Measurements from ENCODE around the gene CKS1B.
A peak's percentile ranks its signal among the peaks of the same experiment; 100 is the strongest.

The CKS1B gene

GRCh38 chr1:155017946-155018316 lies 43.5 kb downstream of the CKS1B start:
- Histone ChIP-seq H3K4me3 (ENCODE audit: low read depth in 1 of 5, low read length in 5 of 5) (peak overlapping the region in 4 of 5 donors; percentile 51 to 62 (median 56)), H3K4me1 (ENCODE audit: control insufficient read depth in 5 of 5, insufficient read depth in 5 of 5, low read length in 5 of 5) (peaks cover 0 to 40% (median 32%) of the 10 kb centered on the region in 5 donors), H3K36me3 (ENCODE audit: control insufficient read depth in 5 of 5, insufficient read depth in 5 of 5, low read length in 5 of 5) (peaks cover 0 to 29% (median 21%) of the 10 kb centered on the region in 5 donors), H3K27me3 (ENCODE audit: control insufficient read depth in 5 of 5, insufficient read depth in 4 of 5, low read length in 5 of 5) (no peaks in the 10 kb centered on the region), H3K9ac (ENCODE audit: low read length in 5 of 5) (peak overlapping the region in 4 of 5 donors; percentile 58 to 77 (median 66)), H3K27ac (ENCODE audit: low read depth, low read length) (peak overlapping the region; percentile 96), H3K9me3 (ENCODE audit: control insufficient read depth in 5 of 5, low read length in 5 of 5) (no peaks in the 10 kb centered on the region)

DNA sequence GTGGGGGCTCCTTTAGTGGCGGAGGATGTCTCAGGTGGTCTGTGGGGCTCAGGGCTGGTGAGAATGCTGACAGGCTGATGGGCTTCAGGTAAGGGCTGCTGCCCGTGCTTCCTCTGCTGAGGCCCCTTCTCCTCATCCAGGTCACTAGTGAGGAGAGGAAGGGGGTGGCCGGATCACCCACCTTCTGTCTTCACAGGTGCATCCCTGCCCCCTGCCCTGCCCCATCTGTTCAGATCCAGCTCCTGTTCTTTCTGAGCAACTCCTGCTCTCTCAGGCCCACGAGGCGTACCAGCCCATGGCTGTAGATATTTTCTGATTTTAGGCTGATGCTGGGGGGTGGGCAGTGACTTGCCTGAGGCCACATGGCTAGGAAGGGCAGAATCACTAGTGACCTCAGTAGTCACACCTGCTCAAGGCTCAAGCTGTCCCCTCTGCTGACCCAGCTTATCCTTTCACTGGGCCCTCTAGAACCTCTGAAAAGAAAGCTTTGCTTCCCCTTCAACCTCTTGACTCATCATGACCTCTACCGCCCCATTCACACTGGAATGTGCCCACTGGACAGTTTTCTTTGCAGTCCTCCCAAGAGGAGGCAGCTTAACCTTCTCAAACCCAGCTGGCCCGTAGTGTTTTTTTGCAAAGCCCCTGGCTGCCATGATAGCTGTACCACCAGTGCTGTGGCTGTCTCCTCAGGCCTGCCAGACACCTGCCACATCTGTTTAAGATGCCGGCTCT lies 44.3 kb downstream of the CKS1B start:
- H3K27ac ChIP-seq (ENCODE audit: low read depth, low read length), result peak overlapping the region; percentile 96
- H3K27me3 ChIP-seq (ENCODE audit: control insufficient read depth in 5 of 5, insufficient read depth in 4 of 5, low read length in 5 of 5), result no peaks in the 10 kb centered on the region
- peak overlapping the region in 3 of 5 donors; percentile 43 to 66 (median 58) for H3K9ac ChIP-seq (ENCODE audit: low read length in 5 of 5)

DNA sequence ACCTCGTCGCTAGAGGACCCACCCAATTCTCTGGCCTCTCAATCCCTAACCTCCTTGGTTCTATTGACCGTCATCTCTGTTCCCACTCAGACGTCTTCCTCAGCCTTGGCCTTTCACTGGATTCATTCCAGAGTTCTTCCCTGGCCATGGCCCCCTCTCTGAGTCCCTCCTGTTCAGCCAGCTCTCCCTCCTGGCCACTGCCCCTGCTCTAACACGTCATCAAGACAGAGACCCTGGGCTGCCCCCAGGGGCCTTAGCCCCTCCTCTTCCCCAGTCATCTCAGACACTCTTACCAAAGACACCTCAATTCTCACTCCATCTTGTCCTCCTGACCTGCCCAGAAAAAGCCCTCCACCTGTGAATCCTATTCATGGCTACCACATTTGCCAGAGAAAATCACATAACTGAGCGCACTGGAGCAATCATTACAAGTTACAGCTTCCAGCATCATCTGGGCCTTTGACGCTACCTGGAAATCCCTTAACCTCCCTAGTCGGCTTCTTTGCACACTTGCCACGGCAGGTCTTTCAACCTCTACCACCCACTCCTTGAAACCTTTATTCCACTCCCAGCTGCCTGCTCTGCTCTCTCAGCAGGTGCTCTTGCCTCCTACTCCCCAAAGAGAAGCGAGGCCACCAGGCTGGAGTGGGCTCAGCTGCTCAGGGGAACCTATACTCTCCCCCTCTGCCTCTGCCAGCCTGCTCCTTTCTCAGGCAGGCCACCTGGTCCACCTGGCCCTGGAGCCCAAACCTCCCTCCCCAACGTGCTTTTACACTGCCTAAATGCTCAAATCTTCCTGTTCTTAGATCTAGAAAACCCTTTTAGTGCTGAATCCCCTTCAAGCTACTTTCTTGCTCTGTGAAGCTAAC lies 45.1 kb downstream of the CKS1B start:
- peaks cover 0 to 33% (median 27%) of the 10 kb centered on the region in 5 donors for H3K4me1 ChIP-seq (ENCODE audit: control insufficient read depth in 5 of 5, insufficient read depth in 5 of 5, low read length in 5 of 5)
- peaks cover 0 to 21% (median 17%) of the 10 kb centered on the region in 5 donors for H3K36me3 ChIP-seq (ENCODE audit: control insufficient read depth in 5 of 5, insufficient read depth in 5 of 5, low read length in 5 of 5)
- no peak overlapping the region for H3K4me3 ChIP-seq (ENCODE audit: low read depth in 1 of 5, low read length in 5 of 5)
- no peak overlapping the region for H3K27ac ChIP-seq (ENCODE audit: low read depth, low read length)
- no peaks in the 10 kb centered on the region for H3K27me3 ChIP-seq (ENCODE audit: control insufficient read depth in 5 of 5, insufficient read depth in 4 of 5, low read length in 5 of 5)
- H3K9ac ChIP-seq (ENCODE audit: low read length in 5 of 5), result peak overlapping the region in 1 of 5 donors; percentile 58
- no peaks in the 10 kb centered on the region for H3K9me3 ChIP-seq (ENCODE audit: control insufficient read depth in 5 of 5, low read length in 5 of 5)

More for the DNA sequence above, 44.3 kb downstream of the CKS1B start:
- Histone ChIP-seq H3K4me3 (ENCODE audit: low read depth in 1 of 5, low read length in 5 of 5) (peak overlapping the region in 1 of 5 donors; percentile 9), H3K9me3 (ENCODE audit: control insufficient read depth in 5 of 5, low read length in 5 of 5) (no peaks in the 10 kb centered on the region), H3K4me1 (ENCODE audit: control insufficient read depth in 5 of 5, insufficient read depth in 5 of 5, low read length in 5 of 5) (peaks cover 0 to 35% (median 27%) of the 10 kb centered on the region in 5 donors), H3K36me3 (ENCODE audit: control insufficient read depth in 5 of 5, insufficient read depth in 5 of 5, low read length in 5 of 5) (peaks cover 0 to 29% (median 21%) of the 10 kb centered on the region in 5 donors)

DNA sequence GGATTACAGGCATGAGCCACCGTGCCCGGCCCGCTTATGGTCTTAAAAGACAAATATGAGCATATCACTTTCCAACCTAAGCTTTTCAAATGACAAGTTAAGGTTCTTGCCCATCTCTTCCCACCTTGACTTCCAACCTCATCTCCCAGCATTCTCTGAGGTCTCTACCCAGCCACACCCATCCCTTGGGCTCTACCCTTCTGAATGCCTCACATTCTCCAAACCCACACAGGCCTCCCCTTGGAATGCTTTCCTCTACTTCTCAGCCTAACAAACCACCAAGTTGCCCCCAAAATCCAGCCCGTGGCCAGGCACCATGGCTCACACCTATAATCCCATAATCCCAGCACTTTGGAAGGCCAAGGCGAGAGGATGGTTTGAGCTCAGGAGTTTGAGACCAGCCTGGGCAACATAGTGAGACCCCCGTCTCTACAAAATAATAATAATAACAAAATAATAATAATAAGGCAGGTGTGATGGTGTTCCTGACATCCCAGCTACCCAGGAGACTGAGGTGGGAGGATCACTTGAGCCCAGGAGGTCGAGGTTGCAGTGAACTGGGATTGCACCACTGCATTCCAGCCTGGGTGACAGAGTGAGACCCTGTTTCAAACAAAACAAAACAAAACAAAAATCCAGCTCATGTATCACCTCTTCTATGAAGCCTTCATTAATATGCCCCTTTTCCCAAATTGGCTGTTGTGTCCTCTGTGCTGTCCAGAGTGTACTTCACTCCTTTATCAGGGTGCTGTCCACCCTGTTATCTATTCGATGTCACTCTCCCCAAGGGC lies 47.9 kb downstream of the CKS1B start:
- no peaks in the 10 kb centered on the region for H3K36me3 ChIP-seq (ENCODE audit: control insufficient read depth in 5 of 5, insufficient read depth in 5 of 5, low read length in 5 of 5)
- no peaks in the 10 kb centered on the region for H3K9me3 ChIP-seq (ENCODE audit: control insufficient read depth in 5 of 5, low read length in 5 of 5)
- no peaks in the 10 kb centered on the region for H3K27me3 ChIP-seq (ENCODE audit: control insufficient read depth in 5 of 5, insufficient read depth in 4 of 5, low read length in 5 of 5)
- peak overlapping the region in 1 of 5 donors; percentile 20 for H3K9ac ChIP-seq (ENCODE audit: low read length in 5 of 5)
- H3K27ac ChIP-seq (ENCODE audit: low read depth, low read length), result no peak overlapping the region
- peaks cover 0 to 23% (median 19%) of the 10 kb centered on the region in 5 donors for H3K4me1 ChIP-seq (ENCODE audit: control insufficient read depth in 5 of 5, insufficient read depth in 5 of 5, low read length in 5 of 5)
- no peak overlapping the region for H3K4me3 ChIP-seq (ENCODE audit: low read depth in 1 of 5, low read length in 5 of 5)

DNA sequence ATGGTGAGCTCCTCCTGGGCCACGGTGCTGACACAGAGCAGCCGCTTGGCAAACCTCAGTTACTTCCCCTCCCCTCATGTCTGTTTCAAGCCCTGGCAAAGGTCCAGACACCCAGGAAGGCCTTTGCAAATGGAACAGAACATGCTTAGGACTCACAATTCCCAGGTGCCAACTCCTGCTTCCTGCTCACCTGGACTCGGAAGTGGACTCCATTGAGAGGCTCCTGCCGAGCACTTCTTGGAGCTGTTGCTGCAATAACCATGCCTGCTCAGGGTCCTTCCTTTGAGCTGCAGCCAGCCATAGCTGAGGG lies 48.4 kb downstream of the CKS1B start:
- Histone ChIP-seq H3K27me3 (ENCODE audit: control insufficient read depth in 5 of 5, insufficient read depth in 4 of 5, low read length in 5 of 5) (no peaks in the 10 kb centered on the region), H3K9ac (ENCODE audit: low read length in 5 of 5) (no peak overlapping the region), H3K4me1 (ENCODE audit: control insufficient read depth in 5 of 5, insufficient read depth in 5 of 5, low read length in 5 of 5) (peaks cover 0 to 19% (median 13%) of the 10 kb centered on the region in 5 donors), H3K36me3 (ENCODE audit: control insufficient read depth in 5 of 5, insufficient read depth in 5 of 5, low read length in 5 of 5) (no peaks in the 10 kb centered on the region), H3K4me3 (ENCODE audit: low read depth in 1 of 5, low read length in 5 of 5) (no peak overlapping the region), H3K27ac (ENCODE audit: low read depth, low read length) (no peak overlapping the region), H3K9me3 (ENCODE audit: control insufficient read depth in 5 of 5, low read length in 5 of 5) (no peaks in the 10 kb centered on the region)

- Histone ChIP-seq H3K27ac (ENCODE audit: low read depth, low read length) (no peak overlapping the region), H3K9me3 (ENCODE audit: control insufficient read depth in 5 of 5, low read length in 5 of 5) (no peaks in the 10 kb centered on the region), H3K4me1 (ENCODE audit: control insufficient read depth in 5 of 5, insufficient read depth in 5 of 5, low read length in 5 of 5) (peaks cover 0 to 11% (median 8%) of the 10 kb centered on the region in 5 donors), H3K9ac (ENCODE audit: low read length in 5 of 5) (no peak overlapping the region), H3K36me3 (ENCODE audit: control insufficient read depth in 5 of 5, insufficient read depth in 5 of 5, low read length in 5 of 5) (no peaks in the 10 kb centered on the region), H3K27me3 (ENCODE audit: control insufficient read depth in 5 of 5, insufficient read depth in 4 of 5, low read length in 5 of 5) (no peaks in the 10 kb centered on the region), H3K4me3 (ENCODE audit: low read depth in 1 of 5, low read length in 5 of 5) (no peak overlapping the region)
Observed at GRCh38 chr1:155023627-155024026, 49.1 kb downstream of the CKS1B start.

- Histone ChIP-seq H3K9ac (ENCODE audit: low read length in 5 of 5) (no peak overlapping the region), H3K27ac (ENCODE audit: low read depth, low read length) (no peak overlapping the region), H3K9me3 (ENCODE audit: control insufficient read depth in 5 of 5, low read length in 5 of 5) (no peaks in the 10 kb centered on the region), H3K4me3 (ENCODE audit: low read depth in 1 of 5, low read length in 5 of 5) (no peak overlapping the region), H3K4me1 (ENCODE audit: control insufficient read depth in 5 of 5, insufficient read depth in 5 of 5, low read length in 5 of 5) (peaks cover 0 to 4% (median under 1%) of the 10 kb centered on the region in 5 donors), H3K27me3 (ENCODE audit: control insufficient read depth in 5 of 5, insufficient read depth in 4 of 5, low read length in 5 of 5) (no peaks in the 10 kb centered on the region), H3K36me3 (ENCODE audit: control insufficient read depth in 5 of 5, insufficient read depth in 5 of 5, low read length in 5 of 5) (no peaks in the 10 kb centered on the region)
Observed at GRCh38 chr1:155024315-155024714, 49.8 kb downstream of the CKS1B start.

DNA sequence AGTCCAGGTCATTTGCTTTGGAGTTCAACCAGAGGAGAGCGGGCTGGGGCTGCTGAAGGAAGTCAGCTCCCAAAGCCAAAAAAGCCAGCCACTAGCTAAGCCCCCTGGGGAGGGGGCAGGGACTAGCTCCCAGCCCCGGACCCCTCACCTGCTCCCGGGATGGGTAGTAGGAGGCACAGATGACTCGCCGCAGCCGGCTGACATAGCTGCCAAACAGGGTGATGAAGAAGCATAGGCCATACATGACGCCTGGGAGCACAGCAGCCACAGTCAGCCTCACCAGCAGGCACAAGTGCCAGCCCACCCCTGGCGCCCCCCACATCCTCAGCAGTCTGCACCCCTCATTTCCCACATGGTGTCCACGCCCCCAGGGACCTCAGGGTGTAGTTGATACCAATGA lies 51.7 kb downstream of the CKS1B start:
- H3K9ac ChIP-seq (ENCODE audit: low read length in 5 of 5), result no peak overlapping the region
- H3K27me3 ChIP-seq (ENCODE audit: control insufficient read depth in 5 of 5, insufficient read depth in 4 of 5, low read length in 5 of 5), result no peaks in the 10 kb centered on the region
- H3K4me3 ChIP-seq (ENCODE audit: low read depth in 1 of 5, low read length in 5 of 5), result no peak overlapping the region
- no peaks in the 10 kb centered on the region for H3K36me3 ChIP-seq (ENCODE audit: control insufficient read depth in 5 of 5, insufficient read depth in 5 of 5, low read length in 5 of 5)
- no peaks in the 10 kb centered on the region for H3K4me1 ChIP-seq (ENCODE audit: control insufficient read depth in 5 of 5, insufficient read depth in 5 of 5, low read length in 5 of 5)
- H3K9me3 ChIP-seq (ENCODE audit: control insufficient read depth in 5 of 5, low read length in 5 of 5), result no peaks in the 10 kb centered on the region
- H3K27ac ChIP-seq (ENCODE audit: low read depth, low read length), result no peak overlapping the region

DNA sequence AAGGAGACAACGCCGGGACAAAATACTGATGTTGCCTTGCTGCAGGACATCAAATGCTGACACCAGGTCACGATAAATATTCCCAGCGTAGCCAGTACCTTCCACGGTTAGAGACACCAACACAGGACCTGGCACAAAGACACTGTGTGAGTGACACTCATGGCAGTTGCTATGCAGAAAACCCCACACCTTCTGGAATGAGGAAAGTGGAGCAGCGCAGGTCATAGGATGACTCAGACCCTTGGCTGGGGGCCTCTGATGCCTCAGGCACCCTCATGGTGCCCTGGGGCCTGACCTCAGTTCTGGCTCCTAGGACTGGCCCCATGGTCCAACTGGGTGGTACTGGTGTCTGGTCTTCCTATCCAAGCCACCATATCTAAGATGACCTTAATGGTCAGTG lies 52.1 kb downstream of the CKS1B start:
- Histone ChIP-seq H3K27me3 (ENCODE audit: control insufficient read depth in 5 of 5, insufficient read depth in 4 of 5, low read length in 5 of 5) (no peaks in the 10 kb centered on the region), H3K4me3 (ENCODE audit: low read depth in 1 of 5, low read length in 5 of 5) (no peak overlapping the region)

More for the DNA sequence above, 52.1 kb downstream of the CKS1B start:
- Histone ChIP-seq H3K4me1 (ENCODE audit: control insufficient read depth in 5 of 5, insufficient read depth in 5 of 5, low read length in 5 of 5) (no peaks in the 10 kb centered on the region), H3K27ac (ENCODE audit: low read depth, low read length) (no peak overlapping the region), H3K9ac (ENCODE audit: low read length in 5 of 5) (no peak overlapping the region), H3K9me3 (ENCODE audit: control insufficient read depth in 5 of 5, low read length in 5 of 5) (no peaks in the 10 kb centered on the region), H3K36me3 (ENCODE audit: control insufficient read depth in 5 of 5, insufficient read depth in 5 of 5, low read length in 5 of 5) (no peaks in the 10 kb centered on the region)
